AG09309 (cell line): ENCODE measurements around the gene TRIM72.
"Not testable (repeated sequence)": the region's sequence is repeated elsewhere in the genome, so short reads cannot be mapped to it uniquely, and the experiment has no call there.

ENCODE experiments used
- DNase-seq: peaks from one replicate; pipeline ENCODE4 v3.0.0-alpha.2; 2010; ENCODE audit warnings: low read depth
- H3K4me3 ChIP-seq: 2 replicates; pipeline ENCODE4 v1.5.1; 2011; ENCODE audit warnings: mild to moderate bottlenecking, low read depth, low read length, moderate library complexity; ENCODE audit not compliant: control insufficient read depth
- TF ChIP-seq, protein P1 (sequence below): IDR thresholded peaks from 2 replicates; pipeline ENCODE4 v1.5.1; 2011; ENCODE audit warnings: mild to moderate bottlenecking, low read depth, low read length, inconsistent platforms; ENCODE audit not compliant: insufficient read depth, control insufficient read depth; ENCODE audit errors: missing control alignments

Gene TRIM72

DNA sequence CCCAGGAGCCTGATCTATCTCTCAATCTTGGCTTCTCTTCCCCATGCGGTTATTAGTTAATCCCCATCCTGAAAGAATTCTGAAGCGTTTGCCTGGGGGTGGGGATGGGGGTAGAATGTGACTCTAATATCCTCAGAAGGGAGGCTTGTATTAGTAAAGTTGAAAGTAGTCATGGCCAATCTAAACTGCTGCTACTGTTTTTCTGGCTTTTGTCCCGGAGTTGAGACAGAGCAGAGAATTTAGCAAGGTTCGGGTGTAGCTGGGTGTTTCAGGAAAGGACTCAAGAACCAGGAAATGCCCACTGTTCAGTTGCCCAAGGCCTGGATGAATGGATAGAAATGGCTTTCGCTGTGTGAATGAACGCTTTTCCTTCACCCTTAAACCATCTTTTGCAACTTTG lies 28.3 kb downstream of the TRIM72 start:
- DNase-seq: no peak
- no peak overlapping the region for H3K4me3 ChIP-seq
- TF ChIP-seq, protein P1, sequence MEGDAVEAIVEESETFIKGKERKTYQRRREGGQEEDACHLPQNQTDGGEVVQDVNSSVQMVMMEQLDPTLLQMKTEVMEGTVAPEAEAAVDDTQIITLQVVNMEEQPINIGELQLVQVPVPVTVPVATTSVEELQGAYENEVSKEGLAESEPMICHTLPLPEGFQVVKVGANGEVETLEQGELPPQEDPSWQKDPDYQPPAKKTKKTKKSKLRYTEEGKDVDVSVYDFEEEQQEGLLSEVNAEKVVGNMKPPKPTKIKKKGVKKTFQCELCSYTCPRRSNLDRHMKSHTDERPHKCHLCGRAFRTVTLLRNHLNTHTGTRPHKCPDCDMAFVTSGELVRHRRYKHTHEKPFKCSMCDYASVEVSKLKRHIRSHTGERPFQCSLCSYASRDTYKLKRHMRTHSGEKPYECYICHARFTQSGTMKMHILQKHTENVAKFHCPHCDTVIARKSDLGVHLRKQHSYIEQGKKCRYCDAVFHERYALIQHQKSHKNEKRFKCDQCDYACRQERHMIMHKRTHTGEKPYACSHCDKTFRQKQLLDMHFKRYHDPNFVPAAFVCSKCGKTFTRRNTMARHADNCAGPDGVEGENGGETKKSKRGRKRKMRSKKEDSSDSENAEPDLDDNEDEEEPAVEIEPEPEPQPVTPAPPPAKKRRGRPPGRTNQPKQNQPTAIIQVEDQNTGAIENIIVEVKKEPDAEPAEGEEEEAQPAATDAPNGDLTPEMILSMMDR: no peak

DNA sequence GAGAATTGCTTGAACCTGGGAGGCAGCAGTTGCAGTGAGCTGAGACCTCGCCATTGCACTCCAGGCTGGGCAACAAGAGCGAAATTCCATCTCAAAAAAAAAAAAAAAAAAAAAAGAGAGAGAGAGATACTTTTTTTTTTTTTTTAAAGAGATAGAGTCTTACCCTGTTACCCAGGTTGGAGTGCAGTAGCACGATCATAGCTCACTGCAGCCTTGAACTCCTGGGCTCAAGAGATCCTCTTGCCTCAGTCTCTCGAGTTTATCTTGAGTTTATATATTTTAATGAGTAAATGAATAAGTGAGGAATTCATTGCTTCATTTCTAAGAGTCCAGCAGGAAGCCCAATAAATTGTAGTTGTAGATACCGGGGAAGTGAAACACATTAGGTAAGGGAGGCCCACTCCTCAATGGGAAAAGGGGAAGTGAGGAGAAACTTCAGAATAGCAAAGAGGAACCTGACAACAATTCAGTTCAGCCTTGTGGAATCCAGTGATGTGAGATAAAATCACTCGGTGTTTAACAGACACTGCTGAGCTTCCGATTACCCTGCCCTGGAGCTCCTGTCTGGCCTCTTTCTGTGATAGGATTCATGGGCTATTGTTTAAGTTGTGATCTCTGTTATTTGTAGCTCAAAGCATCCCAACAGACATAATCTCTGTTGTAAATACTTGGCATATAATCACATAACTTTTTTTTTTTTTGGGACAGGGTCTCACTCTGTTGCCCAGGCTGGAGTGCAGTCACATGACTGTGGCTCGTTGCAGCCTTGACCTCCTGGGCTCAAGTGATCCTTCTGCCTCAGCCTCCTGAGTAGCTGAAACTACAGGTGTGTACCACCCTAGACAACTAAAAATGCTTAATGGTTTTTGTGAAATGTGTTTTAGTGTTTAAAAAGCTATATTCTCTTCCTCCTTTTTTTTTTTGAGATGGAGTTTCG lies 30.1 kb downstream of the TRIM72 start:
- H3K4me3 ChIP-seq: no peak overlapping the region
- no peak for DNase-seq
- TF ChIP-seq, protein P1: no peak

DNA sequence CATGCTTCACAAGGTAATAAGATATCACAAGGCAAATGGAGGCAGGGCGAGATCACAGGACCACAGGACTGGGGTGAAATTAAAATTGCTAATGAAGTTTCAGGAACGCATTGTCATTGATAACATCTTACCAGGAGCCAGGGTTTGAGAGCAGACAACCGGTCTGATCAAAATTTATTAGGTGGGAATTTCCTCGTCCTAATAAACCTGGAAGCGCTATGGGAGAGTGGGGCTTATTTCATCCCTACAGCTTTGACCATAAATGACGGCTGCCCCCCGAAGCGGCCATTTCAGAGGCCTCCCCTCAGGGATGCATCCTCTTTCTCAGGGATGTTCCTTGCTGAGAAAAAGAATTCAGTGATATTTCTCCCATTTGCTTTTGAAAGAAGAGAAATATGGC lies 31.7 kb downstream of the TRIM72 start:
- H3K4me3 ChIP-seq, DNase-seq: not testable (repeated sequence)

DNA sequence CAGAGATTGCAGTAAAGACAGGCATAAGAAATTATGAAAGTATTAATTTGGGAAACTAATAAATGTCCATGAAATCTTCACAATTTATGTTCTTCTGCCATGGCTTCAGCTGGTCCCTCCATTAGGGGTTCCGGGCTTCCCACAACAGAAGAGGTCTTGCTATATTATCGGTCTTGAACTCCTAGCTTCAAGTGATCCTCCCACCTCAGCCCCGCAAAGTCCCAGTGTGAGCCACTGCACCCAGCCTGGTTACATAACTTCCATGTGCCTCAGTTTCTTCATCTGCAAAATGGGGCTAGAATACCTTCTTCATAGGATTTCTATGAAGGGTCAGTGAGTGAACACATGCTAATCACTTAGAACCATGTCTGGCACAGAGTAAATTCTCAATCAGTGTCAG lies 32.4 kb downstream of the TRIM72 start:
- no peak for DNase-seq
- TF ChIP-seq, protein P1: no peak
- no peak overlapping the region for H3K4me3 ChIP-seq

DNA sequence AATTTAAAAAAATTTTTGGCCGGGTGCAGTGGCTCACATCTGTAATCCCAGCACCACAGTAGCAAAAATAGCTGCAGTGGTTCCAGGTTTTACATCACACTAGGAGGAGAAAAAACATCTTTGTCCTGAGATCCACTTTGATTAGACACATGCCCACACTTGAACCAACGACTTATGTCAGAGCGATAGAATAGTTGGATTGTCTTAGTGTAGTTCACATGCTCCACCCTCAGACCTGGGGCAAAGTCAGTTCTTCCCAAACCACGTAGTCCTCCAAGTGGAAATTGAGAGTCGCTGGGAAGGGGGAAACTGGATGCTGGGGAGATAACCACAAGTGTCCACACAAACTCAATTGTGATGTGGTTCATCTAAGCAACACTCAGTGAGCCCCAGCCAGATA lies 34.4 kb downstream of the TRIM72 start:
- H3K4me3 ChIP-seq: no peak overlapping the region
- no peak for DNase-seq
- TF ChIP-seq, protein P1: no peak

DNA sequence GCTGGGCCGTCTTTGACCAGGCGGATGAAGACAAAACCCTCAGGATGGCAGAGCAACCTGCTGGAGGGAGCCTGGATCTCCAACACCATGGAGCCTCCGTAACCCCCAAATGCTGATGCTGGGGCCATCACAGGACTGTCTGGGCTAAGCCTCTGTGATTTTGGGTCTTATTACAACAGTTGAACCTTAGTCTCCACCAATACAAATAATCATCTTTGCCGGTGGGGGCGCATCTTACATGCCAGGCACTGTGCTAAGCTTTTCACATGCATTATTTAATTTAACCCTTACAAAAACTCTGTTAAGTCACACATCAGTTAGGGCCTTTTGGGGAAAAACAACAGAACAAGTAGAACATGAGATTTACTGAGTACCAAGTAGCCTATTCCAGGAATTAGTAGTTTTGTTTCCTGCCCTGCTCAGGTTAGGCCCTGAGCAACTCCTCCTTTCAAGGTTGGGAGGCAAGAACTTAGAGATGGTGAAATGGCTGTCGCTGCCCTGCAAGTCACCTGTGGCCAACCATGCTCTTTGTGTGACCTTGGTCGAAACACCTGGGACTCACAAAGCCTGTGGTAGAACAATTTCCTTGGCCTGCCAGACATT lies 37.0 kb downstream of the TRIM72 start:
- no peak overlapping the region for H3K4me3 ChIP-seq
- TF ChIP-seq, protein P1: no peak
- DNase-seq: no peak

DNA sequence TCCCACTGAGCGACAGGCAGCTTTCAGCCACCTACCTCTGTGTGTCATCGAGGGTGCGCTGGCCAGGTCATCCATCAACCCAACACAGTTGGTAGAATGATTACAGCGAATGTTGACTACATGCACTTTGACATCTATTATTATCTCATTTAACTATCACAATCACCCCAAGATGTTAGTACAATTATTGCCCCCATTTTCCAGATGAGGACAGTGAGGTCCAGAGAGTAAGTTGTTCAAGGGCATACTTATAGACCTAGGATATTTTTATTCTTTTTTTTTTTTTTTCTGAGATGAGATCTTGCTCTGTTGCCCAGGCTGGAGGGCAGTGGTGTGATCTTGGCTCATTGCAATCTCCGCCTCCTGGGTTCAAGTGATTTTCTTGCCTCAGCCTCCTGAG lies 37.5 kb downstream of the TRIM72 start:
- DNase-seq: no peak
- no peak overlapping the region for H3K4me3 ChIP-seq
- TF ChIP-seq, protein P1: no peak
